ENCODE data around the gene ITGB1BP1. TPM values are rescaled to one million over a fixed set of nuclear protein-coding genes. Genes with fewer than 3 reads are reported as not detected.

The ITGB1BP1 gene
- total RNA-seq, 4 donors from 2014 or later = 21.4 to 28.0 (median 26.4) TPM

DNA sequence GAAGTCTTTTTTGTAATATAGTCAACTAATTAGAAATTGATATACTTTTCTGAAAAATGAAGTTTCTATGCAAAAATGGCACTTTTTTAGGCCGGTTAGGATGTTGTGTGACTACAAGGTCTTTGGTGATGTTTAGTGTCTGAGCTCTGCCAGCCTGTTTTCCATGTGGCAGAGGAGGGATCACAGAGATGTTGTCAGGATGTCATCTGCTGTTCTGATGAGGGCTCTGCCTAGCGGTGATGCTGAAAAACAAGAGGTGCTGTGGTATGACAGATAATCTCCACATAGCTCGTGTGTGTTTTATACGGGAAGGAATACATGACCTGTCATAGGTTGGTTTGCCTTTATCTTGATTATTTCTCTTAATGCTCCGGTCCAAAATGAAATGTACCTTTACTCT is 39.0 kb upstream of the ITGB1BP1 start:
- TF ChIP-seq CTCF (IDR thresholded peaks at IDR 0.05 in 4 of 5, conservative IDR thresholded peaks at IDR 0.05 in 1 of 5) (no peak), POLR2A (IDR thresholded peaks at IDR 0.05) (no peak)
- DNase-seq (no peak), ATAC-seq (no peak)
- no peaks in the 10 kb centered on the region for H3K4me1 ChIP-seq
- H3K27me3 ChIP-seq = no peaks in the 10 kb centered on the region
- in situ Hi-C loops (cut with MboI; ENCODE audit: low sequenced_read_pairs in 4 of 4) = no loop called here
- intact Hi-C loops (cut with DNase I; ENCODE audit: low total_unique reads) = no loop called here
- H3K4me3 ChIP-seq = no peak overlapping the region
- H3K36me3 ChIP-seq = peaks cover 0 to 33% of the 10 kb centered on the region in 2 donors
- H3K9me3 ChIP-seq = no peaks in the 10 kb centered on the region
- H3K27ac ChIP-seq = no peak overlapping the region

DNA sequence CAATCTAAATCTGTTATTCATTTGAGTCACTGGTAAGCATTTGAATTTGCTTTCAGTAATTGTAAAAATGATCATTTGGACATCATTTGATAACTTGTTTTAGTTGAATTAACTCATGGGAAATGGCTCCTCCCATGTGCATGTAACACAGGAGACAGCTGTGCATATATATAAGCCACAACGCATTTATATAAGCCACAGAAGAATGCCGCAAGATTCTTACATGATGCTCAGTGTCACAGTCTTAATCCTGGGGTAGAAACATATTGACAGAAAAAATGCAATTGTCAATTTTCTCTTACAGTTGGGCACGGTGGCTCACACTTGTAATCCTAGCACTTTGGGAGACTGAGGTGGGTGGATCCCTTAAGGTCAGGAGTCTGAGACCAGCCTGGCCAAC is 37.8 kb upstream of the ITGB1BP1 start:
- no peaks in the 10 kb centered on the region for H3K4me1 ChIP-seq
- TF ChIP-seq POLR2A (IDR thresholded peaks at IDR 0.05) = no peak
- no peak for TF ChIP-seq CTCF (IDR thresholded peaks at IDR 0.05 in 4 of 5, conservative IDR thresholded peaks at IDR 0.05 in 1 of 5)
- H3K27me3 ChIP-seq = no peaks in the 10 kb centered on the region
- H3K36me3 ChIP-seq = peaks cover 0 to 42% of the 10 kb centered on the region in 2 donors
- in situ Hi-C loops (cut with MboI; ENCODE audit: low sequenced_read_pairs in 4 of 4) (no loop called here), intact Hi-C loops (cut with DNase I; ENCODE audit: low total_unique reads) (no loop called here)
- no peaks in the 10 kb centered on the region for H3K9me3 ChIP-seq
- DNase-seq = no peak
- ATAC-seq = no peak
- no peak overlapping the region for H3K4me3 ChIP-seq
- H3K27ac ChIP-seq = no peak overlapping the region

- ATAC-seq (no peak), DNase-seq (no peak)
- TF ChIP-seq CTCF (IDR thresholded peaks at IDR 0.05 in 4 of 5, conservative IDR thresholded peaks at IDR 0.05 in 1 of 5) = no peak
- no peak for TF ChIP-seq POLR2A (IDR thresholded peaks at IDR 0.05)
- H3K9me3 ChIP-seq = no peaks in the 10 kb centered on the region
- H3K27me3 ChIP-seq = no peaks in the 10 kb centered on the region
- H3K27ac ChIP-seq = no peak overlapping the region
- no peaks in the 10 kb centered on the region for H3K4me1 ChIP-seq
- in situ Hi-C loops (cut with MboI; ENCODE audit: low sequenced_read_pairs in 4 of 4) (no loop called here), intact Hi-C loops (cut with DNase I; ENCODE audit: low total_unique reads) (no loop called here)
- H3K36me3 ChIP-seq = peaks cover 0 to 45% of the 10 kb centered on the region in 2 donors
- H3K4me3 ChIP-seq = no peak overlapping the region
Measured at GRCh38 chr2:9460441-9461017, 37.2 kb upstream of the ITGB1BP1 start.

- H3K4me1 ChIP-seq = no peaks in the 10 kb centered on the region
- no peaks in the 10 kb centered on the region for H3K27me3 ChIP-seq
- no peak overlapping the region for H3K4me3 ChIP-seq
- DNase-seq (no peak), ATAC-seq (no peak)
- no peaks in the 10 kb centered on the region for H3K9me3 ChIP-seq
- no peak overlapping the region for H3K27ac ChIP-seq
- intact Hi-C loops (cut with DNase I; ENCODE audit: low total_unique reads) = no loop called here
- peaks cover 0 to 44% of the 10 kb centered on the region in 2 donors for H3K36me3 ChIP-seq
- no peak for TF ChIP-seq POLR2A (IDR thresholded peaks at IDR 0.05)
- no peak for TF ChIP-seq CTCF (IDR thresholded peaks at IDR 0.05 in 4 of 5, conservative IDR thresholded peaks at IDR 0.05 in 1 of 5)
- in situ Hi-C loops (cut with MboI; ENCODE audit: low sequenced_read_pairs in 4 of 4) = no loop called here
Measured at GRCh38 chr2:9451231-9451630, 27.9 kb upstream of the ITGB1BP1 start.

GRCh38 chr2:9445089-9445488 is 21.8 kb upstream of the ITGB1BP1 start:
- Histone ChIP-seq H3K27ac (no peak overlapping the region), H3K4me1 (no peaks in the 10 kb centered on the region), H3K36me3 (peaks cover 0 to 72% of the 10 kb centered on the region in 2 donors), H3K4me3 (no peak overlapping the region), H3K9me3 (no peaks in the 10 kb centered on the region), H3K27me3 (no peaks in the 10 kb centered on the region)
- intact Hi-C loops (cut with DNase I; ENCODE audit: low total_unique reads) = no loop called here
- DNase-seq (no peak), ATAC-seq (no peak)
- TF ChIP-seq POLR2A (IDR thresholded peaks at IDR 0.05) (no peak), CTCF (IDR thresholded peaks at IDR 0.05 in 4 of 5, conservative IDR thresholded peaks at IDR 0.05 in 1 of 5) (no peak)
- in situ Hi-C loops (cut with MboI; ENCODE audit: low sequenced_read_pairs in 4 of 4) = no loop called here

Measured in gastrocnemius medialis (tissue), 4 donors.